H1 (cell line): ENCODE results near the gene KRTCAP2. TPM values are rescaled to one million over a fixed set of nuclear protein-coding genes. Genes with fewer than 3 reads are reported as not detected.

Experiments used
- CTCF ChIA-PET: fragments of 300-600 bp; sonication (Branson Sonifier 250); formaldehyde crosslinking; loops from one replicate; lab custom pipeline; 2021; ENCODE audit not compliant: partially characterized antibody; lab: Charles Lee
- POLR2A ChIA-PET: fragments of 300-600 bp; sonication (Branson Sonifier 250); formaldehyde crosslinking; loops from one replicate; lab custom pipeline; 2021; ENCODE audit warnings: inconsistent platforms; ENCODE audit not compliant: partially characterized antibody; lab: Charles Lee
- DNase-seq, 2 experiments: peaks; one replicate each; pipeline versions ENCODE4 v3.0.0 to v3.0.0-alpha.2; 2010 to 2022; ENCODE audit warnings: low spot score in 2 of 2, low read depth in 1 of 2, mixed read lengths in 1 of 2
- FAIRE-seq: peaks from 2 replicates; lab custom pipeline; 2011; peaks lifted over from hg19 to GRCh38; lab: Jason Lieb, UNC
- H2AFZ ChIP-seq: 2 replicates; pipeline ENCODE4 v1.8.1; 2012; ENCODE audit warnings: low read length, inconsistent platforms
- H2AK5ac ChIP-seq: 2 replicates; pipeline ENCODE4 v1.6.1; 2013; ENCODE audit warnings: low read depth, low read length
- H2BK120ac ChIP-seq: replicated peaks from 2 replicates; pipeline ENCODE3; 2013; ENCODE audit warnings: low read depth, low read length, inconsistent platforms
- H2BK12ac ChIP-seq: 2 replicates; pipeline ENCODE4 v1.6.1; 2013; ENCODE audit warnings: low read depth, low read length
- H2BK15ac ChIP-seq: 2 replicates; pipeline ENCODE4 v1.6.1; 2013; ENCODE audit warnings: low read length
- H2BK20ac ChIP-seq: 2 replicates; pipeline ENCODE4 v1.6.1; 2013; ENCODE audit warnings: low read length
- H2BK5ac ChIP-seq: 2 replicates; pipeline ENCODE4 v1.6.1; 2013; ENCODE audit warnings: low read depth, low read length
- H3K14ac ChIP-seq: 2 replicates; pipeline ENCODE4 v1.6.1; 2013; ENCODE audit warnings: inconsistent platforms; ENCODE audit not compliant: insufficient read length
- H3K18ac ChIP-seq: 2 replicates; pipeline ENCODE4 v1.6.1; 2013; ENCODE audit warnings: low read length; ENCODE audit errors: extremely low read depth
- H3K23ac ChIP-seq: 2 replicates; pipeline ENCODE4 v1.6.1; 2013; ENCODE audit warnings: inconsistent platforms; ENCODE audit not compliant: insufficient read length
- H3K23me2 ChIP-seq: 2 replicates; pipeline ENCODE4 v1.6.1; 2013; ENCODE audit warnings: low read depth, low read length
- H3K27ac ChIP-seq: 2 replicates; pipeline ENCODE4 v1.6.1; 2011; ENCODE audit warnings: low read depth, low read length, inconsistent platforms
- H3K27me3 ChIP-seq, 4 experiments: replicated peaks in 1 of 4; 1 replicate in 1 of 4; 2 replicates in 3 of 4; pipeline versions ENCODE4 v1.6.1 to v1.8.1; 2011 to 2013; ENCODE audit warnings: low read length in 3 of 4, mild to moderate bottlenecking in 3 of 4, inconsistent platforms in 2 of 4, mixed read lengths in 2 of 4, moderate library complexity in 1 of 4; ENCODE audit not compliant: control insufficient read depth in 3 of 4, insufficient read depth in 3 of 4; ENCODE audit errors: extremely low read depth in 1 of 4
- H3K36me3 ChIP-seq, 4 experiments: 2 replicates each; pipeline versions ENCODE4 v1.6.1 to v1.8.1; 2011 to 2013; ENCODE audit warnings: mild to moderate bottlenecking in 4 of 4, low read length in 3 of 4, moderate library complexity in 2 of 4, control low read depth in 1 of 4, inconsistent platforms in 1 of 4; ENCODE audit not compliant: insufficient read depth in 4 of 4, control insufficient read depth in 2 of 4
- H3K4ac ChIP-seq: replicated peaks from 2 replicates; pipeline ENCODE3; 2013; ENCODE audit warnings: low read length, low read depth, mixed read lengths, inconsistent platforms; ENCODE audit not compliant: insufficient read length
- H3K4me1 ChIP-seq, 4 experiments: replicated peaks in 1 of 4; 1 replicate in 1 of 4; 2 replicates in 3 of 4; pipeline versions ENCODE4 v1.6.1 to v1.8.1; 2011 to 2013; ENCODE audit warnings: low read length in 3 of 4, inconsistent platforms in 2 of 4, mixed read lengths in 1 of 4; ENCODE audit not compliant: insufficient read depth in 4 of 4, control insufficient read depth in 3 of 4
- H3K4me2 ChIP-seq, 2 experiments: 2 replicates each; pipeline versions ENCODE4 v1.6.1 to v1.8.1; 2011 to 2013; ENCODE audit warnings: low read depth in 2 of 2, low read length in 2 of 2, control low read depth in 1 of 2, inconsistent platforms in 1 of 2, mild to moderate bottlenecking in 1 of 2; ENCODE audit not compliant: insufficient read depth in 1 of 2
- H3K4me3 ChIP-seq, 4 experiments: fragments of 200-600, 300-600 bp in 1 of 4; sonication (generic), shearing (Covaris generic), sonication (Bioruptor Twin) in 1 of 4; 2 replicates each; pipeline versions ENCODE4 v1.5.1 to v1.8.1; 2011 to 2016; ENCODE audit warnings: low read length in 4 of 4, low read depth in 3 of 4, control low read depth in 2 of 4, inconsistent platforms in 2 of 4, mild to moderate bottlenecking in 2 of 4, mixed read lengths in 1 of 4, moderate library complexity in 1 of 4; ENCODE audit not compliant: insufficient read depth in 2 of 4; ENCODE audit errors: extremely low read depth in 1 of 4
- H3K56ac ChIP-seq: replicated peaks from 2 replicates; pipeline ENCODE3; 2013; ENCODE audit warnings: low read depth, mild to moderate bottlenecking, mixed read lengths, low read length, inconsistent platforms; ENCODE audit not compliant: insufficient read length
- H3K79me1 ChIP-seq: 2 replicates; pipeline ENCODE4 v1.6.1; 2013; ENCODE audit warnings: low read depth, low read length, control low read depth
- H3K79me2 ChIP-seq, 2 experiments: 2 replicates each; pipeline versions ENCODE4 v1.6.1 to v1.8.1; 2012 to 2013; ENCODE audit warnings: low read length in 2 of 2, mild to moderate bottlenecking in 2 of 2, inconsistent platforms in 1 of 2; ENCODE audit not compliant: insufficient read depth in 2 of 2, control insufficient read depth in 1 of 2
- H3K9ac ChIP-seq, 4 experiments: replicated peaks in 1 of 4; 1 replicate in 1 of 4; 2 replicates in 3 of 4; pipeline versions ENCODE4 v1.6.1 to v1.8.1; 2011 to 2013; ENCODE audit warnings: low read depth in 3 of 4, low read length in 3 of 4, control low read depth in 2 of 4, mild to moderate bottlenecking in 2 of 4, moderate library complexity in 2 of 4, inconsistent platforms in 1 of 4; ENCODE audit errors: extremely low read depth in 1 of 4
- H3K9me3 ChIP-seq, 2 experiments: 2 replicates each; pipeline versions ENCODE4 v1.6.1 to v1.8.1; 2012 to 2013; ENCODE audit warnings: mild to moderate bottlenecking in 2 of 2, moderate library complexity in 2 of 2, control low read depth in 1 of 2, inconsistent platforms in 1 of 2, low read depth in 1 of 2, low read length in 1 of 2, mixed read lengths in 1 of 2; ENCODE audit not compliant: insufficient read depth in 2 of 2
- H4K20me1 ChIP-seq, 2 experiments: replicated peaks in 1 of 2; 2 replicates each; pipeline versions ENCODE3 to v1.8.1; 2011 to 2013; ENCODE audit warnings: inconsistent platforms in 2 of 2, low read length in 2 of 2, mild to moderate bottlenecking in 1 of 2; ENCODE audit not compliant: insufficient read depth in 2 of 2, control insufficient read depth in 1 of 2
- H4K5ac ChIP-seq: 2 replicates; pipeline ENCODE4 v1.6.1; 2013; ENCODE audit warnings: low read length, low read depth, mixed read lengths, inconsistent platforms; ENCODE audit not compliant: insufficient read length
- H4K8ac ChIP-seq: 2 replicates; pipeline ENCODE4 v1.8.0; 2013; ENCODE audit warnings: mild to moderate bottlenecking, moderate library complexity, low read length, inconsistent platforms; ENCODE audit not compliant: insufficient read depth; ENCODE audit errors: extremely low read depth
- H4K91ac ChIP-seq: replicated peaks from 2 replicates; pipeline ENCODE3; 2013; ENCODE audit warnings: low read length, mixed read lengths, inconsistent platforms; ENCODE audit not compliant: insufficient read length
- BACH1 ChIP-seq: IDR thresholded peaks from 2 replicates; pipeline ENCODE4 v1.6.1; 2012; ENCODE audit warnings: low read length, improper control_type of control experiment
- CBX8 ChIP-seq: fragments of 300-800, 300-1000 bp; sonication (generic); IDR thresholded peaks from 2 replicates; pipeline ENCODE4 v1.7.1; 2016; ENCODE audit warnings: low read depth, low read length, borderline replicate concordance
- POLR2AphosphoS5 ChIP-seq: IDR thresholded peaks from 2 replicates; pipeline ENCODE4 v1.6.1; 2011; ENCODE audit warnings: low read depth, low read length
- RNF2 ChIP-seq: fragments of 200-900, 300-1000 bp; sonication (generic); IDR thresholded peaks from 2 replicates; pipeline ENCODE4 v1.7.1; 2016; ENCODE audit warnings: borderline replicate concordance, low read depth, mild to moderate bottlenecking, antibody characterized with exemption, low read length; ENCODE audit not compliant: poor library complexity, severe bottlenecking; ENCODE audit errors: missing control alignments
- WGBS, 2 experiments: shearing (Covaris generic) in 1 of 2; methylation state at CpG; one replicate each; pipeline versions ENCODE4 v1.1.6 to v1.1.7; 2013 to 2015; ENCODE audit warnings: low lambda C conversion rate in 2 of 2, mixed read lengths in 2 of 2, inconsistent platforms in 1 of 2, low coverage in 1 of 2, missing lambda C conversion rate in 1 of 2; ENCODE audit not compliant: insufficient replicate concordance in 2 of 2, insufficient coverage in 1 of 2, insufficient read length in 1 of 2; ENCODE audit errors: extremely low coverage in 1 of 2, missing lambda C conversion rate in 1 of 2; 5-methylcytosine and 5-hydroxymethylcytosine counted together
- polyA plus RNA-seq, 7 experiments: library from polyadenylated mRNA; depleted of rRNA in 3 of 7; stranded (reverse) in 5 of 7; unstranded in 2 of 7; fragments of >200 nt in 5 of 7; fragments of 200-250 nt in 2 of 7; gene quantifications; 1 replicate in 5 of 7; 2 replicates in 1 of 7; 4 replicates in 1 of 7; pipeline versions ENCODE4 v1.2.1 to v1.2.3, GENCODE V29; 2011 to 2013; ENCODE audit warnings: missing spikeins in 2 of 7, mixed read lengths in 2 of 7
- total RNA-seq: library from RNA; stranded (reverse); fragmentation: NEBNext Ultra II Directional; extraction: Animal tissue kit (Norgen Biotek cat#: 25700); gene quantifications from 2 replicates; pipeline ENCODE4 v1.2.1, GENCODE V29; 2021
- TF ChIP-seq, protein P1 (sequence below): IDR thresholded peaks from 2 replicates; pipeline ENCODE4 v1.6.1; 2012; ENCODE audit warnings: low read length, inconsistent platforms

Gene KRTCAP2
- total and polyA plus RNA-seq, 2 of the 8 experiments (the other 6 are each of a cell fraction or from before 2014, with no cell fraction given): 146 to 317 TPM

DNA sequence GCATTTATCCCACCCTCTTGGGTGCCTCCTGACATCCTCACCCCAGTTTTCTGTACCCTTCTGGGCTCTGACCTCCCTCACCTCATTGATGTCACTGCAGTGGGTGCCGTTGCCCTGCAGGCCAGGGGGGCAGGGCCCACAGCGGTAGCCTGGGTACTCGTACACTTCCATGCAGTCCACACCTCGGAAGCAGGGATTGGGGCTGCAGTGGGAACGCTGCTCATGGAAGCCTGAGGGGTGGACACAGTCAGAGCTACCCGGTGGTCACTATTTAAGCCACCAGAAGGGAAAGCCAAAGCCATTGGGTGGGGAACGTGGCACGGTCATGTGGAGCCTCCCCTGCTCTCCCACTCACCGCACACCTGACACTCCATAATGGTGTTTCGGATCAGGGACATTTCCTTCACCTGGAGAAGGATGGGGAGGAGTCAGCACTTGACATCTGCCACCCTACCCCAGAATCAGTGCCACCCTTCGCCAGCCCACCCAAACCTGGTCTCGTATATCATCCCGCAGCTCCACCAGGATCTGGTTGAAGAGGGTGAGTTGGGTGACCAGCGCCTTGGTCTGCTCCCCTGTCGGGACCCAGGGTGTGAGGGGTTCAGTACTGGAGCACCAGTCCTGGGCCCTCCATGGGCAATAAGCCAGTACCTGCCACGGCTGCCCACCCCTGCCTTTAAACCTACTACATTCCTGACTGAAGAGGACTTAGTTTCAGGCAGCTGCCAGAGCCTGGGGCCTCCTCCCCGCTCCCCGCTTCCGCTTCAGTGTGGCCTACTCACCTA is 29.8 kb upstream of the KRTCAP2 start:
- H3K36me3 ChIP-seq: peaks cover 33 to 63% (median 51%) of the 10 kb centered on the region in 4 experiments
- H3K4ac ChIP-seq: no peak overlapping the region
- H2BK15ac ChIP-seq: no peak overlapping the region
- no peak overlapping the region for H2BK5ac ChIP-seq
- H3K9me3 ChIP-seq: no peaks in the 10 kb centered on the region
- FAIRE-seq (no peak), DNase-seq (no peak)
- peaks cover under 1 to 17% (median 11%) of the 10 kb centered on the region in 4 experiments for H3K4me1 ChIP-seq
- H3K79me2 ChIP-seq: peaks cover 0 to 7% of the 10 kb centered on the region in 2 experiments; a peak in 1 of 4 replicates
- POLR2A ChIA-PET: interaction anchor here (0.6 to 19.4 kb wide), 19 partner anchors 7 to 368 kb away, joined by 3 to 512 read pairs (median 4); partner anchors contain the start of genes ENTREP3, KRTCAP2, SCAMP3 and TRIM46
- no peak overlapping the region for H3K56ac ChIP-seq
- H3K9ac ChIP-seq: no peak overlapping the region
- no peak overlapping the region for H4K8ac ChIP-seq
- no peak overlapping the region for H3K4me2 ChIP-seq
- no peak overlapping the region for H3K14ac ChIP-seq
- H2AK5ac ChIP-seq: no peak overlapping the region
- H2BK20ac ChIP-seq: no peak overlapping the region
- H2AFZ ChIP-seq: no peak overlapping the region
- peaks cover 0 to 3% (median 0%) of the 10 kb centered on the region in 4 experiments; a peak in 2 of 7 replicates for H3K27me3 ChIP-seq
- H3K23ac ChIP-seq: no peak overlapping the region
- WGBS, 2 experiments: 96% methylated on average over 19 of the region's 19 CpGs; no CpG with 5 or more reads in 1 of the 2 experiments
- H2BK12ac ChIP-seq: no peak overlapping the region
- H3K4me3 ChIP-seq: no peak overlapping the region
- peaks cover 4% of the 10 kb centered on the region; the same call in 1 of the 2 replicates for H3K23me2 ChIP-seq
- H4K5ac ChIP-seq: no peak overlapping the region
- no peak overlapping the region for H4K91ac ChIP-seq
- TF ChIP-seq RNF2: no peak
- TF ChIP-seq BACH1: no peak
- TF ChIP-seq, protein P1, sequence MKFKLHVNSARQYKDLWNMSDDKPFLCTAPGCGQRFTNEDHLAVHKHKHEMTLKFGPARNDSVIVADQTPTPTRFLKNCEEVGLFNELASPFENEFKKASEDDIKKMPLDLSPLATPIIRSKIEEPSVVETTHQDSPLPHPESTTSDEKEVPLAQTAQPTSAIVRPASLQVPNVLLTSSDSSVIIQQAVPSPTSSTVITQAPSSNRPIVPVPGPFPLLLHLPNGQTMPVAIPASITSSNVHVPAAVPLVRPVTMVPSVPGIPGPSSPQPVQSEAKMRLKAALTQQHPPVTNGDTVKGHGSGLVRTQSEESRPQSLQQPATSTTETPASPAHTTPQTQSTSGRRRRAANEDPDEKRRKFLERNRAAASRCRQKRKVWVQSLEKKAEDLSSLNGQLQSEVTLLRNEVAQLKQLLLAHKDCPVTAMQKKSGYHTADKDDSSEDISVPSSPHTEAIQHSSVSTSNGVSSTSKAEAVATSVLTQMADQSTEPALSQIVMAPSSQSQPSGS: no peak
- no peak for TF ChIP-seq CBX8
- TF ChIP-seq POLR2AphosphoS5: 0 out of 2 replicates have a peak, but pooled peaks have one; percentile 51
- CTCF ChIA-PET: interaction anchor here (0.9 to 1.8 kb wide), 7 partner anchors 8 to 48 kb away, joined by 3 to 8 read pairs (median 4); no protein-coding TSS in a partner anchor
- H2BK120ac ChIP-seq: no peak overlapping the region
- H3K18ac ChIP-seq: no peak overlapping the region
- peaks cover 11% of the 10 kb centered on the region for H3K79me1 ChIP-seq
- no peak overlapping the region for H3K27ac ChIP-seq
- peaks cover 12 to 36% of the 10 kb centered on the region in 2 experiments for H4K20me1 ChIP-seq
